Hepatocyte (in vitro differentiated cells): Measurements from ENCODE around the gene PTPRR. TPM values are rescaled to one million over a fixed set of nuclear protein-coding genes. Genes with fewer than 3 reads are reported as not detected.

ENCODE experiments used
- DNase-seq: peaks from one replicate; pipeline ENCODE4 v3.0.0-alpha.2; 2016; ENCODE audit warnings: low spot score
- H2AFZ ChIP-seq: fragments of 200-600 bp; sonication (generic); 2 replicates; pipeline ENCODE4 v1.6.0; 2016; ENCODE audit warnings: antibody characterized with exemption, mild to moderate bottlenecking
- H3K27ac ChIP-seq: fragments of 200-600 bp; sonication (generic); 2 replicates; pipeline ENCODE4 v1.5.1; 2016; ENCODE audit warnings: mild to moderate bottlenecking
- H3K27me3 ChIP-seq: fragments of 200-600 bp; sonication (generic); 2 replicates; pipeline ENCODE4 v1.6.1; 2016
- H3K36me3 ChIP-seq: fragments of 200-600 bp; sonication (generic); replicated peaks from 2 replicates; pipeline ENCODE4 v1.5.1; 2016; ENCODE audit warnings: low read depth; ENCODE audit not compliant: insufficient read depth
- H3K4me1 ChIP-seq: fragments of 200-600 bp; sonication (generic); 2 replicates; pipeline ENCODE4 v1.5.1; 2016; ENCODE audit warnings: mild to moderate bottlenecking, moderate library complexity; ENCODE audit not compliant: insufficient read depth
- H3K4me2 ChIP-seq: fragments of 200-600 bp; sonication (generic); 2 replicates; pipeline ENCODE4 v1.6.0; 2016
- H3K4me3 ChIP-seq: fragments of 200-600 bp; sonication (generic); 2 replicates; pipeline ENCODE4 v1.5.1; 2016; ENCODE audit warnings: mild to moderate bottlenecking
- H3K79me2 ChIP-seq: fragments of 200-600 bp; sonication (generic); 2 replicates; pipeline ENCODE4 v1.6.0; 2017; ENCODE audit warnings: mild to moderate bottlenecking
- H3K9me2 ChIP-seq: fragments of 200-600 bp; sonication (generic); replicated peaks from 2 replicates; pipeline ENCODE4 v1.6.0; 2017; ENCODE audit warnings: mild to moderate bottlenecking; ENCODE audit not compliant: insufficient read depth
- H3K9me3 ChIP-seq: fragments of 200-600 bp; sonication (generic); 2 replicates; pipeline ENCODE4 v1.5.1; 2016; ENCODE audit warnings: low read depth, mild to moderate bottlenecking
- H4K20me1 ChIP-seq: fragments of 200-600 bp; sonication (generic); 2 replicates; pipeline ENCODE4 v1.6.0; 2016; ENCODE audit warnings: mild to moderate bottlenecking; ENCODE audit not compliant: insufficient read depth, poor library complexity, severe bottlenecking
- CTCF ChIP-seq: fragments of 200-600 bp; sonication (generic); IDR thresholded peaks from 2 replicates; pipeline ENCODE4 v1.5.1; 2016; ENCODE audit warnings: antibody characterized with exemption, mild to moderate bottlenecking; ENCODE audit not compliant: poor library complexity
- EZH2 ChIP-seq: fragments of 200-600 bp; sonication (generic); IDR thresholded peaks from 2 replicates; pipeline ENCODE4 v1.6.1; 2016; ENCODE audit warnings: antibody characterized with exemption, mild to moderate bottlenecking, borderline replicate concordance
- EZH2phosphoT487 ChIP-seq: fragments of 200-600 bp; sonication (generic); IDR thresholded peaks from one replicate; pipeline ENCODE4 v1.6.1; 2018; ENCODE audit warnings: antibody characterized with exemption, mild to moderate bottlenecking, low read depth, moderate library complexity; ENCODE audit not compliant: unreplicated experiment, severe bottlenecking
- WGBS: methylation state at CpG from one replicate; pipeline ENCODE4 v1.1.6; 2016; ENCODE audit warnings: low lambda C conversion rate; ENCODE audit errors: missing lambda C conversion rate; 5-methylcytosine and 5-hydroxymethylcytosine counted together
- polyA plus RNA-seq: library from polyadenylated mRNA; unstranded; fragments of >200 nt; fragmentation: Nextera tagmentation; extraction: Ambion mirVana; gene quantifications from 2 replicates; pipeline ENCODE4 v1.2.1, GENCODE V29; 2016
- total RNA-seq: library from RNA; depleted of rRNA; stranded (reverse); fragments of >200 nt; gene quantifications from 2 replicates; pipeline ENCODE4 v1.2.3, GENCODE V29; 2014

PTPRR gene
- total and polyA plus RNA-seq, 2 experiments from 2014 or later = 1.9 to 4.8 TPM

GRCh38 chr12:70831543-70831942, 89.0 kb downstream of the PTPRR start:
- no peaks in the 10 kb centered on the region for H4K20me1 ChIP-seq
- 36% methylated on average over 2 of the region's 2 CpGs for WGBS
- no peak overlapping the region for H3K4me3 ChIP-seq
- no peaks in the 10 kb centered on the region for H3K9me3 ChIP-seq
- H3K27ac ChIP-seq = peak overlapping the region; percentile 58
- H3K27me3 ChIP-seq = no peaks in the 10 kb centered on the region
- TF ChIP-seq EZH2 (no peak), CTCF (no peak), EZH2phosphoT487 (no peak)
- H2AFZ ChIP-seq = no peak overlapping the region
- H3K4me1 ChIP-seq = peaks cover 10% of the 10 kb centered on the region
- H3K79me2 ChIP-seq = no peaks in the 10 kb centered on the region
- H3K9me2 ChIP-seq = no peaks in the 10 kb centered on the region
- H3K36me3 ChIP-seq = no peaks in the 10 kb centered on the region
- H3K4me2 ChIP-seq = no peak overlapping the region
- DNase-seq = peak; percentile 41

- Histone ChIP-seq H2AFZ (no peak overlapping the region), H3K36me3 (no peaks in the 10 kb centered on the region), H3K4me1 (peaks cover 10% of the 10 kb centered on the region), H3K4me2 (no peak overlapping the region), H3K4me3 (no peak overlapping the region), H3K27ac (peak overlapping the region; percentile 58), H4K20me1 (no peaks in the 10 kb centered on the region), H3K27me3 (no peaks in the 10 kb centered on the region), H3K9me3 (no peaks in the 10 kb centered on the region), H3K9me2 (no peaks in the 10 kb centered on the region), H3K79me2 (no peaks in the 10 kb centered on the region)
- no peak for DNase-seq
- no peak for TF ChIP-seq CTCF
- TF ChIP-seq EZH2phosphoT487 = no peak
- TF ChIP-seq EZH2 = no peak
- 80% methylated on average over 4 of the region's 4 CpGs for WGBS
Observed at GRCh38 chr12:70830221-70831061, 90.1 kb downstream of the PTPRR start.

- Histone ChIP-seq H4K20me1 (no peaks in the 10 kb centered on the region), H3K9me2 (no peaks in the 10 kb centered on the region), H3K79me2 (no peaks in the 10 kb centered on the region), H3K27ac (no peak overlapping the region), H3K9me3 (no peaks in the 10 kb centered on the region), H3K27me3 (no peaks in the 10 kb centered on the region), H3K36me3 (no peaks in the 10 kb centered on the region), H3K4me3 (no peak overlapping the region), H2AFZ (no peak overlapping the region), H3K4me2 (no peak overlapping the region), H3K4me1 (peaks cover 10% of the 10 kb centered on the region)
- DNase-seq = no peak
- 93% methylated on average over 1 of the region's 1 CpG for WGBS
- TF ChIP-seq EZH2phosphoT487 (no peak), CTCF (no peak), EZH2 (no peak)
Observed at GRCh38 chr12:70829070-70829469, 91.5 kb downstream of the PTPRR start.
